Activated T-cell treated with anti-CD3 and anti-CD28 coated beads, Interleukin-2, amount 50 U/mL, for 72 hours (primary cell): ENCODE data around the gene DNASE1L2. TPM values are rescaled to one million over a fixed set of nuclear protein-coding genes. Genes with fewer than 3 reads are reported as not detected.
"Not testable (repeated sequence)": the region's sequence is repeated elsewhere in the genome, so short reads cannot be mapped to it uniquely, and the experiment has no call there.

Experiments used
- ATAC-seq, 2 donors: fragments of 150-1000 bp; cut with Tn5 transposase; replicated peaks in 1 of 2; 2 replicates each; pipeline ENCODE4 v1.10.0; 2021; ENCODE audit warnings: moderate library complexity in 2 of 2, mild to moderate bottlenecking in 1 of 2
- DNase-seq, 2 donors: peaks; one replicate each; pipeline ENCODE4 v3.0.0; 2021 to 2022; ENCODE audit warnings: mixed read lengths in 1 of 2
- H3K27ac Mint-ChIP-seq: one replicate; pipeline ENCODE4 v1.8.0; 2022; ENCODE audit warnings: mild to moderate bottlenecking, moderate library complexity, mixed read lengths
- H3K27me3 Mint-ChIP-seq: one replicate; pipeline ENCODE4 v1.8.0; 2022; ENCODE audit warnings: low read depth, mixed read lengths
- H3K36me3 Mint-ChIP-seq, 2 donors: one replicate each; pipeline ENCODE4 v1.8.0; 2022; ENCODE audit warnings: mixed read lengths in 2 of 2, mild to moderate bottlenecking in 1 of 2; ENCODE audit not compliant: insufficient read depth in 2 of 2
- H3K4me1 Mint-ChIP-seq: one replicate; pipeline ENCODE4 v1.8.0; 2022; ENCODE audit warnings: low read depth, mixed read lengths
- H3K4me3 Mint-ChIP-seq, 2 donors: one replicate each; pipeline ENCODE4 v1.8.0; 2022; ENCODE audit warnings: mild to moderate bottlenecking in 2 of 2, mixed read lengths in 2 of 2, moderate library complexity in 2 of 2
- H3K9me3 Mint-ChIP-seq, 2 donors: one replicate each; pipeline ENCODE4 v1.8.0; 2022; ENCODE audit warnings: mixed read lengths in 2 of 2
- total RNA-seq, 2 donors: library from RNA; stranded (reverse); gene quantifications; one replicate each; pipeline ENCODE4 v1.2.3, GENCODE V29; 2022

DNASE1L2 gene
- total RNA-seq, 2 donors from 2014 or later: 1.1 TPM

GRCh38 chr16:2260250-2260649, 24.0 kb downstream of the DNASE1L2 start:
- Mint-ChIP-seq H3K27ac (no peak overlapping the region), H3K36me3 (peaks cover 19 to 58% of the 10 kb centered on the region in 2 donors), H3K4me1 (peaks cover 12% of the 10 kb centered on the region), H3K9me3 (no peaks in the 10 kb centered on the region), H3K4me3 (no peak overlapping the region), H3K27me3 (no peaks in the 10 kb centered on the region)
- DNase-seq (no peak), ATAC-seq (no peak)

GRCh38 chr16:2263026-2263425, 26.8 kb downstream of the DNASE1L2 start:
- not testable (repeated sequence) for H3K9me3 Mint-ChIP-seq, H3K4me3 Mint-ChIP-seq, H3K27me3 Mint-ChIP-seq, ATAC-seq, DNase-seq, H3K27ac Mint-ChIP-seq
- H3K36me3 Mint-ChIP-seq: peaks cover 20 to 52% of the 10 kb centered on the region in 2 donors
- H3K4me1 Mint-ChIP-seq: peaks cover 31% of the 10 kb centered on the region

GRCh38 chr16:2266887-2267286, 30.6 kb downstream of the DNASE1L2 start:
- Mint-ChIP-seq H3K36me3 (peaks cover 17 to 31% of the 10 kb centered on the region in 2 donors), H3K4me3 (peak overlapping the region; percentile 94 to 98), H3K4me1 (peaks cover 44% of the 10 kb centered on the region), H3K27ac (peak overlapping the region; percentile 94)
- H3K27me3 Mint-ChIP-seq, H3K9me3 Mint-ChIP-seq, ATAC-seq: not testable (repeated sequence)
- peak in 1 of 2 donors; percentile 15 for DNase-seq

- ATAC-seq: peak; percentile 72 to 75
- DNase-seq, H3K27me3 Mint-ChIP-seq, H3K9me3 Mint-ChIP-seq: not testable (repeated sequence)
- H3K36me3 Mint-ChIP-seq: peaks cover 10 to 25% of the 10 kb centered on the region in 2 donors
- peak overlapping the region; percentile 94 to 98 for H3K4me3 Mint-ChIP-seq
- H3K27ac Mint-ChIP-seq: peak overlapping the region; percentile 99
- H3K4me1 Mint-ChIP-seq: peaks cover 44% of the 10 kb centered on the region
Measured at GRCh38 chr16:2267505-2267912, 31.3 kb downstream of the DNASE1L2 start.

GRCh38 chr16:2267913-2268666, 31.8 kb downstream of the DNASE1L2 start, which contains the start of gene RNPS1:
TSS of gene RNPS1 (minus strand) at chr16:2268126. CDS start at chr16:2264643, 3,483 bp downstream.
- peak; percentile 96 to 98 for DNase-seq
- H3K4me1 Mint-ChIP-seq: peaks cover 44% of the 10 kb centered on the region
- no peaks in the 10 kb centered on the region for H3K9me3 Mint-ChIP-seq
- H3K27me3 Mint-ChIP-seq: no peaks in the 10 kb centered on the region
- ATAC-seq: peak; percentile 92
- peak within 1 kb of the TSS; percentile 94 to 98 for H3K4me3 Mint-ChIP-seq
- H3K36me3 Mint-ChIP-seq: peaks cover 7 to 21% of the 10 kb centered on the region in 2 donors
- H3K27ac Mint-ChIP-seq: peak within 1 kb of the TSS; percentile 99

GRCh38 chr16:2270070-2270462, 33.8 kb downstream of the DNASE1L2 start:
- Mint-ChIP-seq H3K4me1 (peaks cover 34% of the 10 kb centered on the region), H3K36me3 (peaks cover 7 to 10% of the 10 kb centered on the region in 2 donors), H3K27me3 (no peaks in the 10 kb centered on the region), H3K4me3 (peak overlapping the region in 1 of 2 donors; percentile 94), H3K27ac (no peak overlapping the region), H3K9me3 (no peaks in the 10 kb centered on the region)
- DNase-seq (no peak), ATAC-seq (no peak)

GRCh38 chr16:2270588-2271470, 34.6 kb downstream of the DNASE1L2 start:
- no peaks in the 10 kb centered on the region for H3K9me3 Mint-ChIP-seq

GRCh38 chr16:2271848-2272461, 35.7 kb downstream of the DNASE1L2 start:
- Mint-ChIP-seq H3K27me3 (no peaks in the 10 kb centered on the region), H3K36me3 (peaks cover 0 to 5% of the 10 kb centered on the region in 2 donors), H3K4me3 (no peak overlapping the region), H3K4me1 (peaks cover 15% of the 10 kb centered on the region), H3K27ac (no peak overlapping the region), H3K9me3 (no peaks in the 10 kb centered on the region)
- DNase-seq (no peak), ATAC-seq (no peak)

More at GRCh38 chr16:2270588-2271470, 34.6 kb downstream of the DNASE1L2 start:
- Mint-ChIP-seq H3K4me1 (peaks cover 27% of the 10 kb centered on the region), H3K36me3 (peaks cover 6 to 7% of the 10 kb centered on the region in 2 donors), H3K27ac (no peak overlapping the region), H3K4me3 (no peak overlapping the region), H3K27me3 (no peaks in the 10 kb centered on the region)
- ATAC-seq: no peak
- DNase-seq: no peak

GRCh38 chr16:2273484-2273883, 37.2 kb downstream of the DNASE1L2 start:
- Mint-ChIP-seq H3K27me3 (no peaks in the 10 kb centered on the region), H3K9me3 (no peaks in the 10 kb centered on the region), H3K4me1 (peaks cover 13% of the 10 kb centered on the region), H3K4me3 (no peak overlapping the region), H3K36me3 (no peaks in the 10 kb centered on the region), H3K27ac (no peak overlapping the region)
- DNase-seq: no peak
- no peak for ATAC-seq

GRCh38 chr16:2273931-2274330, 37.7 kb downstream of the DNASE1L2 start:
- Mint-ChIP-seq H3K9me3 (no peaks in the 10 kb centered on the region), H3K36me3 (no peaks in the 10 kb centered on the region), H3K4me3 (no peak overlapping the region), H3K4me1 (peaks cover 12% of the 10 kb centered on the region), H3K27me3 (no peaks in the 10 kb centered on the region), H3K27ac (no peak overlapping the region)
- DNase-seq: no peak
- ATAC-seq: no peak

GRCh38 chr16:2275476-2276367, 39.5 kb downstream of the DNASE1L2 start:
- ATAC-seq (no peak), DNase-seq (no peak)
- Mint-ChIP-seq H3K4me3 (no peak overlapping the region), H3K36me3 (no peaks in the 10 kb centered on the region), H3K27me3 (no peaks in the 10 kb centered on the region), H3K27ac (no peak overlapping the region), H3K9me3 (no peaks in the 10 kb centered on the region), H3K4me1 (no peaks in the 10 kb centered on the region)
